CD4-positive, CD25-positive, alpha-beta regulatory T cell (primary cell): Measurements from ENCODE around the gene SYNGR1. TPM values are rescaled to one million over a fixed set of nuclear protein-coding genes. Genes with fewer than 3 reads are reported as not detected.
A peak's percentile ranks its signal among the peaks of the same experiment; 100 is the strongest.
"Not testable (repeated sequence)": the region's sequence is repeated elsewhere in the genome, so short reads cannot be mapped to it uniquely, and the experiment has no call there.

Experiments
- ATAC-seq, 2 donors: fragments of 150-1000 bp; cut with Tn5 transposase; one replicate each; pipeline ENCODE4 v1.10.0; 2021; ENCODE audit warnings: low read depth in 2 of 2, moderate number of reproducible peaks in 2 of 2, moderate library complexity in 1 of 2
- DNase-seq, 3 donors: peaks; one replicate each; pipeline versions ENCODE4 v3.0.0 to v3.0.0-alpha.2; 2012 to 2022; ENCODE audit warnings: mixed read lengths in 1 of 3
- H3K27ac ChIP-seq: one replicate; pipeline ENCODE4 v1.7.0; 2013; ENCODE audit warnings: mild to moderate bottlenecking, low read length; ENCODE audit not compliant: insufficient read depth, poor library complexity, severe bottlenecking
- H3K27me3 ChIP-seq: one replicate; pipeline ENCODE4 v1.7.0; 2013; ENCODE audit warnings: low read length; ENCODE audit not compliant: control insufficient read depth, insufficient read depth
- H3K36me3 ChIP-seq: one replicate; pipeline ENCODE4 v1.7.0; 2013; ENCODE audit warnings: mild to moderate bottlenecking, low read length, moderate library complexity; ENCODE audit not compliant: control insufficient read depth, insufficient read depth
- H3K4me1 ChIP-seq: 2 replicates; pipeline ENCODE4 v1.7.0; 2013; ENCODE audit warnings: mild to moderate bottlenecking, low read length; ENCODE audit not compliant: insufficient read depth, control insufficient read depth, poor library complexity, severe bottlenecking
- H3K4me3 ChIP-seq: one replicate; pipeline ENCODE4 v1.7.0; 2013; ENCODE audit warnings: low read depth, mild to moderate bottlenecking, low read length, moderate library complexity
- H3K9me3 ChIP-seq, 2 experiments: 1 replicate in 1 of 2; 2 replicates in 1 of 2; pipeline ENCODE4 v1.7.0; 2013; ENCODE audit warnings: low read length in 2 of 2, mild to moderate bottlenecking in 1 of 2, moderate library complexity in 1 of 2; ENCODE audit not compliant: control insufficient read depth in 2 of 2
- H3K27ac Mint-ChIP-seq, 3 donors: one replicate each; pipeline ENCODE4 v1.8.0; 2020 to 2022; ENCODE audit warnings: mild to moderate bottlenecking in 3 of 3, mixed read lengths in 3 of 3, moderate library complexity in 2 of 3
- H3K27me3 Mint-ChIP-seq: one replicate; pipeline ENCODE4 v1.8.0; 2022; ENCODE audit warnings: mild to moderate bottlenecking, mixed read lengths
- H3K36me3 Mint-ChIP-seq: one replicate; pipeline ENCODE4 v1.8.0; 2020; ENCODE audit warnings: mixed read lengths
- H3K4me1 Mint-ChIP-seq, 4 donors: one replicate each; pipeline ENCODE4 v1.8.0; 2020 to 2022; ENCODE audit warnings: mixed read lengths in 4 of 4, mild to moderate bottlenecking in 1 of 4
- H3K4me3 Mint-ChIP-seq, 4 donors: one replicate each; pipeline ENCODE4 v1.8.0; 2020 to 2022; ENCODE audit warnings: mild to moderate bottlenecking in 4 of 4, mixed read lengths in 4 of 4, moderate library complexity in 3 of 4
- H3K9me3 Mint-ChIP-seq, 7 donors: one replicate each; pipeline ENCODE4 v1.8.0; 2020 to 2022; ENCODE audit warnings: mixed read lengths in 7 of 7, mild to moderate bottlenecking in 3 of 7, moderate library complexity in 2 of 7
- polyA plus RNA-seq, 4 donors: library from polyadenylated mRNA; unstranded; fragments of 300-500 nt; fragmentation: Illumina TruSeq; gene quantifications; one replicate each; pipeline ENCODE4 v1.2.3, GENCODE V29; 2021
- total RNA-seq: library from RNA; stranded (reverse); gene quantifications from one replicate; pipeline ENCODE4 v1.2.3, GENCODE V29; 2022

Gene SYNGR1
- total and polyA plus RNA-seq, 5 donors from 2014 or later = 0.22 to 1.1 (median 0.59) TPM

DNA sequence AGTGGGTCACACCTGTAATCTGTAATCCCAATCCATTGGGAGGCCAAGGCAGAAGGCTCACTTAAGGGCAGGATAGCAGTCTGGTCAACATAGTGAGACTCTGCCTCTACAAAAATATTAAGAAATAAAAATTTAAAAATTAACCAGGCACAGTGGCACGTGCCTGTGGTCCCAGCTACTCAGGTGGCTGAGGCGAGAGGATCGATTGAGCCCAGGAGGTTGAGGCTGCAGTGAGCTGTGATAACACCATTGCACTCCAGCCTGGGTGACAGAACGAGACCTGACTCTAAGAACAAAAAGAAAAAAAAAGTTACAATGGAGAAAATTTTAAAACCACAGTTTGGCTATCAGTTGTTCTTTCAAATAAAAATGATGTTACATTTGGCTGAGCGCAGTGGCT is 13.4 kb upstream of the SYNGR1 start:
- Mint-ChIP-seq H3K4me1 (peaks cover 0 to 5% (median 2%) of the 10 kb centered on the region in 4 donors), H3K9me3 (no peaks in the 10 kb centered on the region), H3K27ac (no peak overlapping the region), H3K36me3 (no peaks in the 10 kb centered on the region), H3K27me3 (peaks cover 13% of the 10 kb centered on the region), H3K4me3 (no peak overlapping the region)
- DNase-seq (no peak), ATAC-seq (no peak)
- Histone ChIP-seq H3K4me3 (no peak overlapping the region), H3K36me3 (no peaks in the 10 kb centered on the region), H3K27ac (no peak overlapping the region), H3K9me3 (no peaks in the 10 kb centered on the region), H3K4me1 (no peaks in the 10 kb centered on the region), H3K27me3 (no peaks in the 10 kb centered on the region)

DNA sequence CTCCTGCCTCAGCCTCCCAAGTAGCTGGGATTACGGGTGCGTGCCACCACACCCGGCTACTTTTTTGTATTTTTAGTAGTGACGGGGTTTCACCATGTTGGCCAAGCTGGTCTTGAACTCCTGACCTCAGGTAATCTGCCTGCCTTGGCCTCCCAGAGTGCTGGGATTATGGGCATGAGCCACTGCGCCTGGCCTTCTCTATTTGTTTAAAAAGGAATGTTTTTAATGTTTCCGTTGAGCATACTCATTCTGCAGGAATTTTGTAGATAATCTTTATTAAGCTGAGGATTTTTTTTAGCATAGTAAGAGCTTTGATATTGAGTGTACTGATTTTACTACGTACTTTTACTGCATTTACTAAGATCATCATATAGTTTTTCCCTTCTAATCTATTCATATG is 10.0 kb upstream of the SYNGR1 start:
- H3K36me3 Mint-ChIP-seq, H3K4me3 Mint-ChIP-seq: not testable (repeated sequence)

DNA sequence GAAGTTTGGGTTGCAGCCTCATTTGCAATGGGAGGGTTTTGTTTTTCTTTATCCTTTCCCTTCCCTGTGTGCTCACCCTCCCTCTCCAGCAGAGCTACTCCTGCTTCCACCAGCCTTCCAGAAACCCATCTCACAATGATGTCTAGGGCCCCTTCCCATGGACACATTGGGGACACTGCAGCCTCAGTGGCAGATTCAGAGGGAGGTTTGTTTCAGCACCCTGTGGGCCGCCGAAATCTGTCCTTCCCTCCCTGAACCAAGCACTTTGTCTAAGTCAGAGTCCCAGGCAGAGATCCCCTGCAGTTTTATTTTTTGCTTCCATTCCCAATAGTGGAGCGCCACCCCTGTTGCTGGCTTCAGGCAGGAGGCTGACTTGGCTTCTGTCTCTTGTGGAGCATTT is 8.6 kb upstream of the SYNGR1 start:
- H3K27ac Mint-ChIP-seq = no peak overlapping the region
- H3K9me3 ChIP-seq = no peaks in the 10 kb centered on the region
- no peaks in the 10 kb centered on the region for H3K36me3 ChIP-seq

More for the DNA sequence above, 10.0 kb upstream of the SYNGR1 start:
- ATAC-seq, H3K4me1 Mint-ChIP-seq, DNase-seq, H3K4me1 ChIP-seq, H3K27me3 ChIP-seq, H3K36me3 ChIP-seq, H3K27ac ChIP-seq, H3K9me3 ChIP-seq, H3K4me3 ChIP-seq, H3K27ac Mint-ChIP-seq, H3K9me3 Mint-ChIP-seq: not testable (repeated sequence)
- peaks cover 14% of the 10 kb centered on the region for H3K27me3 Mint-ChIP-seq

DNA sequence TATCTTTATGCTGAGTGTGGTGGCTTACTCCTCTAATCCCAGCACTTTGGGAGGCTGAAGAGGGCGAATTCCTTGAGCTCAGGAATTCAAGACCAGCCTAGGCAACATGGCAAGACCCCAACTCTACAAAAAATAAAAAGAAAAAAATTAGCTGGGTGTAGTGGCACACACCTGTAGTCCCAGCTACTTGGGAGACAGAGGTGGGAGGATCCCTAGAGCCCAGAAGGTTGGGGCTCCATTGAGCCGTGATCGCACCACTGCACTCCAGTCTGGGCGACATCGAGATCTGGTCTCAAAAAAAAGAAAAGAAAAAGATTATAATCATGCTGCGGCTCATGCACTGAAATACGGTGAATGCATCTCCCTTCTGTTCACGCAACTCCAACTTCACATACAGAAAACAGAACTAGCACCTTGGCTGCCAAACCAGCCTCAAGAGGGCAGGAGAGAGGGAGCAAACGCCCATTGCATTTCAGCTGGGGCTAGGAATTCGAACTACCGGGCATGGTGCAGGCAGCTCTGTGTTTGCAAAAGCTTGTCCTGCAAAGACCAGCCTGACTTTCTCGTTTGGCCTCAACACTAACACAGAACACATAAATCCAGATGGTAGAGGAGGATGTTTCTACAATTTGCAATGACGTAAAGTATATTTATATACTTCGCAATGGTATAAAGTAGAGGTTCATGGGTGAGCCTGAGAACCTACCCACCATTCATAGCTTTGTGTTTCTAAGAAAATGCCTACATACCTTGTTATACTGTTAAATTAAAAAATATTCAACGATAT is 6.3 kb upstream of the SYNGR1 start:
- H3K4me1 ChIP-seq = no peaks in the 10 kb centered on the region
- H3K36me3 Mint-ChIP-seq = no peaks in the 10 kb centered on the region
- H3K27me3 Mint-ChIP-seq = peaks cover 24% of the 10 kb centered on the region
- H3K9me3 Mint-ChIP-seq = no peaks in the 10 kb centered on the region
- H3K4me1 Mint-ChIP-seq = peaks cover 0 to 4% (median 4%) of the 10 kb centered on the region in 4 donors
- no peak overlapping the region for H3K4me3 Mint-ChIP-seq
- no peak overlapping the region for H3K27ac ChIP-seq
- H3K4me3 ChIP-seq = no peak overlapping the region
- H3K27me3 ChIP-seq = peaks cover 5% of the 10 kb centered on the region
- H3K27ac Mint-ChIP-seq = peak overlapping the region in 1 of 3 donors; percentile 41
- ATAC-seq (peak; percentile 53 to 67), DNase-seq (peak; percentile 16 to 57 (median 40))
- H3K9me3 ChIP-seq = no peaks in the 10 kb centered on the region
- no peaks in the 10 kb centered on the region for H3K36me3 ChIP-seq

More for the DNA sequence above, 8.6 kb upstream of the SYNGR1 start:
- DNase-seq = no peak
- Mint-ChIP-seq H3K9me3 (no peaks in the 10 kb centered on the region), H3K36me3 (no peaks in the 10 kb centered on the region), H3K27me3 (peaks cover 17% of the 10 kb centered on the region), H3K4me3 (peak overlapping the region in 1 of 4 donors; percentile 74), H3K4me1 (peaks cover 0 to 4% (median 2%) of the 10 kb centered on the region in 4 donors)
- ATAC-seq = no peak
- peaks cover 5% of the 10 kb centered on the region for H3K27me3 ChIP-seq
- no peak overlapping the region for H3K4me3 ChIP-seq
- H3K4me1 ChIP-seq = no peaks in the 10 kb centered on the region
- no peak overlapping the region for H3K27ac ChIP-seq

DNA sequence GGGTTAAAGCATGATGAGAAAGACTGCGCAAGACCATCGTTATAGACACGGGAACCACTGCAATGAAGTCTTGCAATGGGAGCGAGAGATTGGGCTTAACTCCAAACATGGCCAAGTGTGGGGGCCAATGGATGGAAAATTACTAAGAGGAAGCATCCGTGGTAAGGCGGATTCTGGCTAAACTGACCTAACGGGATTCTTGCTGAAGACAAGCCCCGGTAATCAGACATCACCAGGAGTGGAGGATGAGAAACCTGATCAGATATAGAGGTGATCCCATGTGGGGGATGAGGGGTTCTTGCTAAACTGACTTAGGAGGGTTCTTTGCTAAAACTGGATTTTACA is 5.8 kb upstream of the SYNGR1 start:
- H3K4me1 Mint-ChIP-seq = peaks cover 3 to 6% (median 4%) of the 10 kb centered on the region in 4 donors
- H3K36me3 Mint-ChIP-seq = no peaks in the 10 kb centered on the region
- H3K36me3 ChIP-seq = no peaks in the 10 kb centered on the region
- no peak overlapping the region for H3K4me3 ChIP-seq
- ATAC-seq = no peak
- no peaks in the 10 kb centered on the region for H3K9me3 Mint-ChIP-seq
- H3K27ac ChIP-seq = no peak overlapping the region
- H3K27ac Mint-ChIP-seq = no peak overlapping the region
- H3K9me3 ChIP-seq = no peaks in the 10 kb centered on the region
- H3K27me3 Mint-ChIP-seq = peaks cover 30% of the 10 kb centered on the region
- peak overlapping the region in 1 of 4 donors; percentile 4 for H3K4me3 Mint-ChIP-seq
- no peak for DNase-seq
- H3K4me1 ChIP-seq = no peaks in the 10 kb centered on the region
- H3K27me3 ChIP-seq = peaks cover 10% of the 10 kb centered on the region

DNA sequence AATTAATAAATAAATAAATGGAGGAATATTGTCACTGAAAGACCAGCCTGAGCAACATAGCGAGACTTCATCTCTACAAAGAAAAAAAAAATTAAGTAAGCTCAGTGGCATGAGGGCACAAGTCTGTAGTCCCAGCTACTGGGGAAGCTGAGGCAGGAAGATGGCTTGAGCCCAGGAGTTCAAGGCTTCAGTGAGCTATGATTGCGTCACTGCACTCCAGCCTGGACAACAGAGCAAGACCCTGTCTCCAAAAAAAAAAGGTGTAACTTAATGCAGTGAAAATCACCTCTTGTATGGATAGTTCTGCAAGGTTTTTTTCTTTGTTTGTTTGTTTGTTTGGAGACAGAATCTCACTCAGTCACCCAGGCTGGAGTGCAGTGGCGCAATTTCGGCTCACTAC is 4.6 kb upstream of the SYNGR1 start:
- no peak overlapping the region for H3K4me3 ChIP-seq
- Mint-ChIP-seq H3K4me1 (peaks cover 4 to 12% (median 7%) of the 10 kb centered on the region in 4 donors), H3K27me3 (peaks cover 36% of the 10 kb centered on the region), H3K36me3 (no peaks in the 10 kb centered on the region), H3K9me3 (peaks cover 0 to 2% (median 0%) of the 10 kb centered on the region in 7 donors), H3K4me3 (no peak overlapping the region), H3K27ac (no peak overlapping the region)
- H3K4me1 ChIP-seq = peaks cover 2% of the 10 kb centered on the region
- H3K27ac ChIP-seq = no peak overlapping the region
- no peaks in the 10 kb centered on the region for H3K9me3 ChIP-seq
- DNase-seq (no peak), ATAC-seq (no peak)
- H3K27me3 ChIP-seq = peaks cover 10% of the 10 kb centered on the region
- H3K36me3 ChIP-seq = no peaks in the 10 kb centered on the region

DNA sequence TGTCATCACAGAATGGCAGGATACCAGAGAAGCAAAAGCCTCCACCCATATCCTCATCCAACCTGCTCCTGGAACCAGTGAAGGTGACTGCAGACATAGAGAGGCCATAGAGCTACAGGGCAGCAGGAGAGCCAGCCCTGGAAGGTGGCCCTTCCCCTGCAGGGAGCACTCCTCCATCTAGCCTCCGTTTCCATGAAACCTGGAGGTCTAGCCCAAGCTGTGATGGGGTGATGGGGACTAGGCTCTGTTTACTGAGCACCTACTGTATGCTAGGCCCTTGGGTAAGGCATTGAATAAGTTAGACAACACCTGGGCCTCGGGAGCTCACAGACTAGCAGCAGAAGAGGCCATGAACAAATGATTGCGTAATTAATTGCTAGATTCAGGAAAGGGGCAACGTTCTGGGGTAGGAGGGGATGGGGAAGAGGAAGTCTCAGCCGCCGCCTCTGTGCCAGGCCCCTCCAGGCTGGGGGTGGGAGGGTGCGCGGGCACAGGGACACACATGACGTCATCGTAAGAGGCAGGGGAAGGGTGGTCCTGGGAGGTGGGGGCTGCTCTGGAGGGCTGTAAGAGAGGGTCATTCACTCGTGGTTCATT is 784 bp upstream of the SYNGR1 start:
- H3K36me3 ChIP-seq = no peaks in the 10 kb centered on the region
- H3K27me3 ChIP-seq = peaks cover 9% of the 10 kb centered on the region
- H3K27ac ChIP-seq = no peak overlapping the region
- peaks cover 8% of the 10 kb centered on the region for H3K4me1 ChIP-seq
- Mint-ChIP-seq H3K36me3 (no peaks in the 10 kb centered on the region), H3K4me3 (peak overlapping the region; percentile 33 to 88 (median 82)), H3K27me3 (peaks cover 45% of the 10 kb centered on the region), H3K9me3 (peaks cover 0 to 2% (median 0%) of the 10 kb centered on the region in 7 donors), H3K27ac (no peak overlapping the region), H3K4me1 (peaks cover 3 to 12% (median 5%) of the 10 kb centered on the region in 4 donors)
- no peak overlapping the region for H3K4me3 ChIP-seq
- no peaks in the 10 kb centered on the region for H3K9me3 ChIP-seq
- ATAC-seq (no peak), DNase-seq (no peak)
